HFFc6 (cell line): ENCODE measurements around the gene CEP68. TPM values are rescaled to one million over a fixed set of nuclear protein-coding genes. Genes with fewer than 3 reads are reported as not detected.
A peak's percentile ranks its signal among the peaks of the same experiment; 100 is the strongest.

Source experiments
- DNase-seq: peaks from one replicate; pipeline ENCODE4 v3.0.0-alpha.2; 2018
- H3K27ac Mint-ChIP-seq: 2 replicates; pipeline ENCODE4 v1.8.0; 2020; ENCODE audit warnings: mild to moderate bottlenecking, mixed read lengths
- H3K27me3 Mint-ChIP-seq: 2 replicates; pipeline ENCODE4 v1.8.0; 2021; ENCODE audit warnings: mild to moderate bottlenecking, moderate library complexity, mixed read lengths; ENCODE audit not compliant: insufficient read depth
- H3K36me3 Mint-ChIP-seq: 2 replicates; pipeline ENCODE4 v1.8.0; 2021; ENCODE audit warnings: low read depth, mixed read lengths
- H3K4me1 Mint-ChIP-seq: 2 replicates; pipeline ENCODE4 v1.8.0; 2020; ENCODE audit warnings: low read depth, mixed read lengths
- H3K4me3 Mint-ChIP-seq: 2 replicates; pipeline ENCODE4 v1.8.0; 2020; ENCODE audit warnings: mild to moderate bottlenecking, moderate library complexity, mixed read lengths
- H3K9me3 Mint-ChIP-seq: 2 replicates; pipeline ENCODE4 v1.8.0; 2020; ENCODE audit warnings: mild to moderate bottlenecking, mixed read lengths
- CTCF ChIP-seq: fragments of 200-600 bp; sonication (generic); IDR thresholded peaks from 2 replicates; pipeline ENCODE4 v1.5.0; 2021; ENCODE audit warnings: antibody characterized with exemption, mild to moderate bottlenecking
- total RNA-seq, 6 experiments: library from RNA; stranded (reverse); fragmentation: NEBNext Ultra II Directional; extraction: Animal tissue kit (Norgen Biotek cat#: 25700); gene quantifications; 2 replicates in 1 of 6; 3 replicates in 5 of 6; pipeline ENCODE4 v1.2.3, GENCODE V29; 2021

Gene CEP68
- total RNA-seq, 6 experiments from 2014 or later, result 5.7 to 9.7 (median 7.1) TPM

- Mint-ChIP-seq H3K27ac (peak overlapping the region; percentile 7; the same call in 1 of the 2 replicates), H3K27me3 (peaks cover 11% of the 10 kb centered on the region), H3K9me3 (no peaks in the 10 kb centered on the region), H3K36me3 (peaks cover 57% of the 10 kb centered on the region), H3K4me3 (no peak overlapping the region), H3K4me1 (peaks cover 42% of the 10 kb centered on the region)
- no peak for TF ChIP-seq CTCF
- DNase-seq, result no peak
Measured at GRCh38 chr2:65081232-65081685, 25.0 kb downstream of the CEP68 start.

- Mint-ChIP-seq H3K27me3 (peaks cover 3% of the 10 kb centered on the region), H3K36me3 (peaks cover 68% of the 10 kb centered on the region), H3K27ac (no peak overlapping the region), H3K4me3 (no peak overlapping the region), H3K4me1 (peaks cover 36% of the 10 kb centered on the region), H3K9me3 (no peaks in the 10 kb centered on the region)
- DNase-seq, result no peak
- no peak for TF ChIP-seq CTCF
Measured at GRCh38 chr2:65085148-65085547, 28.9 kb downstream of the CEP68 start.

GRCh38 chr2:65092791-65093190 is 36.6 kb downstream of the CEP68 start:
- Mint-ChIP-seq H3K36me3 (peaks cover 53% of the 10 kb centered on the region), H3K4me1 (peaks cover 24% of the 10 kb centered on the region), H3K27me3 (no peaks in the 10 kb centered on the region; the same call in 1 of the 2 replicates), H3K9me3 (no peaks in the 10 kb centered on the region), H3K27ac (peak overlapping the region; percentile 39; the same call in 1 of the 2 replicates), H3K4me3 (no peak overlapping the region)
- DNase-seq, result no peak
- no peak for TF ChIP-seq CTCF

- Mint-ChIP-seq H3K9me3 (no peaks in the 10 kb centered on the region), H3K4me1 (peaks cover 29% of the 10 kb centered on the region), H3K27me3 (no peaks in the 10 kb centered on the region), H3K36me3 (peaks cover 53% of the 10 kb centered on the region), H3K27ac (no peak overlapping the region), H3K4me3 (no peak overlapping the region)
- TF ChIP-seq CTCF, result no peak
- no peak for DNase-seq
Measured at GRCh38 chr2:65093211-65093610, 37.0 kb downstream of the CEP68 start.

GRCh38 chr2:65096948-65097347 is 40.7 kb downstream of the CEP68 start:
- peak overlapping the region; percentile 15 for H3K27ac Mint-ChIP-seq
- H3K27me3 Mint-ChIP-seq, result no peaks in the 10 kb centered on the region
- no peaks in the 10 kb centered on the region for H3K9me3 Mint-ChIP-seq
- peak; percentile 23 for DNase-seq
- no peak overlapping the region; the same call in 1 of the 2 replicates for H3K4me3 Mint-ChIP-seq
- peaks cover 44% of the 10 kb centered on the region for H3K36me3 Mint-ChIP-seq
- peaks cover 32% of the 10 kb centered on the region for H3K4me1 Mint-ChIP-seq
- TF ChIP-seq CTCF, result no peak

- no peak for TF ChIP-seq CTCF
- no peaks in the 10 kb centered on the region for H3K27me3 Mint-ChIP-seq
- no peak overlapping the region for H3K4me3 Mint-ChIP-seq
- H3K27ac Mint-ChIP-seq, result no peak overlapping the region; the same call in 1 of the 2 replicates
- peaks cover 32% of the 10 kb centered on the region for H3K4me1 Mint-ChIP-seq
- H3K9me3 Mint-ChIP-seq, result no peaks in the 10 kb centered on the region
- H3K36me3 Mint-ChIP-seq, result peaks cover 41% of the 10 kb centered on the region
- no peak for DNase-seq
Measured at GRCh38 chr2:65097844-65098243, 41.6 kb downstream of the CEP68 start.
